SKM-1 (cell line): Measurements from ENCODE around the gene P2RY6.
A peak's percentile ranks its signal among the peaks of the same experiment; 100 is the strongest.
"Not testable (repeated sequence)": the region's sequence is repeated elsewhere in the genome, so short reads cannot be mapped to it uniquely, and the experiment has no call there.

ENCODE experiments used
- DNase-seq: peaks from one replicate; lab custom pipeline; 2025; ENCODE audit not compliant: unreplicated experiment; lab: John Stamatoyannopoulos, UW

The P2RY6 gene, protein sequence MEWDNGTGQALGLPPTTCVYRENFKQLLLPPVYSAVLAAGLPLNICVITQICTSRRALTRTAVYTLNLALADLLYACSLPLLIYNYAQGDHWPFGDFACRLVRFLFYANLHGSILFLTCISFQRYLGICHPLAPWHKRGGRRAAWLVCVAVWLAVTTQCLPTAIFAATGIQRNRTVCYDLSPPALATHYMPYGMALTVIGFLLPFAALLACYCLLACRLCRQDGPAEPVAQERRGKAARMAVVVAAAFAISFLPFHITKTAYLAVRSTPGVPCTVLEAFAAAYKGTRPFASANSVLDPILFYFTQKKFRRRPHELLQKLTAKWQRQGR

DNA sequence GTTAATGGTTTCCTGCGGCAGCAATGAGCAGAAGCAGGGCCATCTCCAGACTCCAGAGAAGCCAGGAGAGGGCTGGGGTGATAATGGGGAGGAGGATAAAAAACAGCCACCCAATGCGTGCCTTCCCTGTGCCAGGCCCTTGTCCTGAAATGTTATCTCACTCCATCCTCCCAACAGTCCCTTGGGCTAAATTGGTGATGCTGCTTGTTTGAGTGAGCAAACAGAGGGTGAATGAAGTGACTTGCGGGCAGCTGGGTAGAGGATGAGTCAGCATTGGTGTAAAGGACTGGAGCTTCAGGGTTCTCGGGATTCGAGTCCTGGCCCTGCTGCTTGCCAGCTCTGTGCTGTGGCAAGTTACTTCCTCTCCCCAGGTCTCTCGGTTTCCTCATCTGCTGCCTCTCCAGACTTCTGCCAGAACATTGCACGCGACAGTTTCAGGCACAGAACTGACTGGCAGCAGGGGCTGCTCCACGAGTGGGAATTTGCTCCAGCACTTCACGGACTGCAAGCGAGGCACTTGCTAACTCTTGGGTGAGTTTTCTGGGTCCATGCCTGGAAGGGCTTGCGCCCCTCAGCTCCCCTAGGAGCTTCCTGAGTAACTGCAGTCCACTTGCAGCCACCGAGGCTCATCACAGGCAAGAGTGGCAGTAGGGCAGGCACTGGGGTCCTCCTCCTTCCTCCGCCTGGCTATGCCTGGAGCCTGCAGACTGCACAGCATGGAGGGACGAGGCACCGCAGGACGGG is at the start of gene P2RY6:
Gene P2RY6, plus strand, starts transcription at position 403 of the 744 bp plus-strand sequence. CDS start 24,181 bp downstream, outside the sequence.
- peak; percentile 98 for DNase-seq

DNA sequence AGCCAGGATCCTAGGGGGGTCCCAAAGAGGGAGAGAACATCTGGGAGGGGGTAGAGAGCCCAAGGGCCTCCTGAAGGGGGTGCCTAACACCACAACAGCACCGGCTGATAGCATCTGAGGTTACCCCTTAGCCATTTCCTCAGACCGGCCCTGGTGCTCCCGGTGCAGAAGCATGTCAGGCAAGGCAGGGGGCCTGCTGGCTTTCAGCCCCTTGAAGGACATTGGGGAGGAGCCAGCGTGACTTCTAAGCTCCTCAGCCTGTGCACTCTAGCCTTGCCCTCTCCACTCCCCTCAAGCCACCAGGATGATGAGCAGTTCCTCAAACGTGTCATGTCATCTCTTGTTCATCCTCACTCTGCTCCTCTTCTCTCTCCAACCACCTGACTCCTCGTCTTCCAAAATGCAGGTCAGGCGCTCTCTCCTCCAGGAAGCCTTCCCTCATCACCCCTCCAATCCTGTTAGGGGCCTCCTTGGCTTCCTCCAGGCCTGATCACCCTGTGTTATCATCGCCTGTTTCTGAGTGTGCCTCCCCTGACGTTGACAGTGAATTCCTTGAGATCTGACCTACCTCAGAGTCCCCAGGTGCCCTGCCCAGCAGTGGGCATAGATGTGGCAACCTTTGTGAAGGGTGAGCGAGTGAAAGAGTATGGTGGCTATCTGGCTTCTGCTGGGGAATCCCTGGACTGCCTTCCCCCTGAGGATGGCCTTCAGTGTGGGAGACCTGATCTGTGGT is 48.0 kb upstream of the P2RY6 start:
- no peak for DNase-seq

DNA sequence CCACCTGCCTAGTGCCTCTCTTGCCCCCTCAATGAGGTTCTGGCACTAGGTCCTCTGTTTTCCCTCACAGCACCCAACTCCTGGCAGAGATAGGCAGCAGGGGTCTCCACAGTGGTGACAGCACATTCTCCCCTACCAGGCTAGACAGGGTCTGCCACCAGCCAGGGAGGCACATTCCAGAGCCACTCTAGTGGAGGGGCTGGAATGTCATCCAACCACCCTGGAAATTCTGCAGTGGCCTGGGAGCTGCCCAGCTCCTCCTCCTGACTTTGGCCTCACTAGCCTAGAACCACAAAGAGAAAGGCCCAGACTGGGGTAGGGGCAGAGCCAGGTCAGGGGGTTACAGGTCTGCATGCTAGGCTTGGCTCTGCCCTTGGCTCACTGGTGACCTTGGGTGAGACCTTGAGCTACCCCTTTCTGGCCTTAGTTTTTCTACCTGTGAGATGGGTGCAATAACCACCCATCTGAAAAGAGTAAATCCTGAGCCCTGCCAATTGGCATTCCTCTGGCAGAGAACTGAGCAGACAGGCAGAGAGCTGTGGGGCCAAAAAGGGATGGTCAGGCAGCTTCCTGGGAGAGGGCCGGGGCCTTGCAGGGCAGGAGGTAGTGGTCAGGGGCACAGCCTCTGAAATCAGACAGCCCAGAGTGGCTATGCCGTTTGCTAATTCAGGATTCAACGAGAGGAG is 47.0 kb upstream of the P2RY6 start:
- no peak for DNase-seq

DNA sequence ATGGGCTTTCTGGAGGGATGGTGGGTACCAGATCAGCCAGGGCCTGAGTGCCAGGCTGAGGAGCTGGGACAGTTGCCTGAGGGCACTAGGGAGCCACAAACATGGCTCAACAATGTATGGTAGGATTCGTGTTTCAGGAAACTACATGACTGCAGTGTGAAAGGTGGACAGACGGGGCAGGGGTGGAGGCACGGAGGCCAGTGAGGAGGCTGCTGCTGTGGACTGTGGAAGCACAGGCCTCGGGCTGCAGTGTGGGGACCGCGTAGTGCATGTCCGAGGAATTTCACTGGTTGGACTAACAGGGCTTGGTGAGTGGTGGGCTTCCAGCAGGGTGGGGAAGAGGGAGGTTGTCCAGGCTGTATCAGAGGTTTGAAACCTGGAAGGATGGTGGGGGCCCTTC is 46.3 kb upstream of the P2RY6 start:
- DNase-seq = no peak

DNA sequence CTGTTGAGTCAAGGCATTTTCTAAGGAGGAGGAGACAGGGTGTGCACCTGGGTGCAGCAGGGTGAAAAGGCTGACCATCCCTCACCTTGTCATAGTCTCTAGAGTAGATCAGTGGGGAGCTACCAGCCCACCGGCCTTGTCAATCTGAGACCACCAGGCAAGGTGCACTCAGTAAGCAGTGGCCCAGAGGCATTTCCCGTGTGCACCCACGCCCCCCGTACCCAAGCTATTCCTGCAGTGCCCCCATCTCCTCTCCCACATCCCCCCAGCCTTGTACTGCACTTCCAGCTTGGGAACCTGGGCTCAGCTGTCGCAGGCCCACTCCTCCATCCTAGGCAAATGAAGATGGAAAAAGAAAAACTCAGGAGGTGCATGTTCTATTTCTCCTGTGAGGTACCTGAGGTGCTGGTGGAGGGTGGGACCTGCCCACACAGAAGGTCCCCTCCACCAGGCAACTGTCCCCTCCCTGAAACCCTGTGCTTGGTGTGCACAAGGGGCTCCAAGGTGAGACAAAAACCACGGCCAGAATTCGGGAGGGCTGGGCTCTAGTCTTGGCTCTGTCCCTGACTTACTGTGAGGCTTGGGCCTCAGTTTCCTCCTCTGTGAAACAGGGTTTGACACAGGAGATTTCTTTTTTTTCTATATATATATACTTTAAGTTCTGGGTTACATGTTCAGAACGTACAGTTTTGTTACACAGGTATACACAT is 45.7 kb upstream of the P2RY6 start:
- no peak for DNase-seq

DNA sequence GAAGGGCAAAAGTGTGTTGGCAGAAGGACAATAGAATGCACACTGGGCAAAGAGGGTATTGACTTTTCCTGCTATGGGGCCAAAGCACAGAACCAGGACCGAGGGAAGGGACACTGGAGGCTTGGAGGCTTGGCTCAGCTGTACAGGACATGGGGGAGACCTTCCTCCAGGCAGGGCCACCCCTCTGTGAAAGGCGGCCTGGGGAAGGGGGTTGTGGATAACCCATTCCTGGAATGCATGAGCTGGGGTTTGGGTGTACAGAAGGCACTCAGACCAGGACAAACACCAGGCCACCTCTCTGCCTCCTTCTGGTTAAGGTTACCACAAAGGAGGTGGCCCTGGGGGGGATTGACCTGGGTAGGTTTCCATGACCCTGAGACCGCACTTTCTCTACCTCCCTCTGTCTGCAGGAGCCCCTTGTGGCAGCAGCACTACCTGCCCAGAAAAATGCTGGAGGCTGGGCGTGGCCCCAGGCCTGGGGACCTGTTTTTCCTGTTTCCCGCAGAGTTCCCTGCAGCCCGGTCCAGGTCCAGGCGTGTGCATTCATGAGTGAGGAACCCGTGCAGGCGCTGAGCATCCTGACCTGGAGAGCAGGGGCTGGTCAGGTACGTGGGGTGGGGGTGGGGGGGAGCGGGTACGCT is 44.4 kb upstream of the P2RY6 start:
- DNase-seq = no peak

DNA sequence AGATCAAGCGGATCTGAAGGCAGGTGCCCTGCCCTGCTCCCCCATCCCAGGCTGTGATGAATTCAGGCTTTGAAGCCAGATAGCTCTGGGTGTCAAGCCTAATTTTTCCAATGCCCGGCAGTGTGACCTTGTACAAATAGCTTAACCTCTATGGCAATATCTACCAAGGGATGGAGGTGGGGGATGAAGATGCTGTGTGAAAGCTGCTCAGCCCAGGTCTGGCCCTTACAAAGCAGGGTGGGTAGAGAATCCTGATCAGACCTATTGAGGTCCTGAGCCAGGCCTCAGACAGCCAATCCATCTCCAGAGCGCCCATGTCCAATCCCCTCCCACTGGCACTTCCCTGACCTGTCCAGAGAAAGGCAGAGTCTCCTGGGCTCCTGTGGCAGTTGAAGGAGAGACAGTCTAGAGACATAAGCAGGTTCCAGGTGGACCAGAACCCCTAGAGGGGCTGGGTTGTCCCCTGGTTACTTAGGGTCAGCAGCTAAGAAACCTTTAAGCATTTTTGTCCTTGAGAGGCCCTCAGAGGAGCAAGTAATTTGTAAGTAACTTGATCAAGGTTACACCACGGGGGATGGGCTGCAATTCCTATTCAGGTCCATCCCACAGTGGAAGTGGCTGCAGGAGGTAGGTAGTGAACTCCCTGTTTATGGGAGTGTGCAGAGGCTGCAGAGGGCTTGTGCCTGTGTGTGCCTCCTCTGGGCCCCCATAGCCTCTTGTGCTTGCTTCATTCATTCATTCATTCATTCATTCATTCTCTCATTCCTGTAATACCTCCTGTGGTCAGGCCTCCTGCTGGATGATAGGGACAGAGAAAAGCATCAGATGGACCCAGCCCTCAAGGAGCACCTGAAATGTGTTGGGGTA is 43.6 kb upstream of the P2RY6 start:
- DNase-seq = no peak

DNA sequence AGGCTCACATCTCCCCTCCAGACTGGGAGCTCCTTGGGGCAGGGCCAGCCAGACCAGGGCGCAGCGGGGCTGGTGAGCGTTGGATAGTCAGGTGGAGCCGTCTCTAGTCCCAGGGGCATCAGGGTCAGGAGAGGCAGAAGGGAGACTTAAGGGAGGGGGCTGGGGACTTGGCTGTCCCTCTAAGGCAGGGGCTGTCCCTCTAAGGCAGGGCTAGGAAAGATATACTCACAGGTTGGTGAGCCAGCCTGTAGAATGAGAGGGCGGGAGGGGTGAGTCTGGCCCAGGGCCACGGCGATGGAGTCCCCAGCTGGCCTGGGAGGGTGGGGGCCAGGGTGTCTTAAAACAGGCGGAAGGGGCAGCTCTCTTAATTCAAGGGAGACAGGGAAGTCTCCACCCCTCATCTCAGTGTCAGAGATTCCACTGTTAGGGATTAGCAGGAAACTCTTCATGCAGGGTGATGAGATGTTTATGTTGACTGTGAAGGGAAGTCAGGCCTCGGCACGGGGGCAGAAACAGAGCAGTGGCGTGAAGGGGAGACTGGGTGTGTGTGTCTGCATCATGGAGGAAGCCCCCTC is 42.7 kb upstream of the P2RY6 start:
- DNase-seq = no peak

DNA sequence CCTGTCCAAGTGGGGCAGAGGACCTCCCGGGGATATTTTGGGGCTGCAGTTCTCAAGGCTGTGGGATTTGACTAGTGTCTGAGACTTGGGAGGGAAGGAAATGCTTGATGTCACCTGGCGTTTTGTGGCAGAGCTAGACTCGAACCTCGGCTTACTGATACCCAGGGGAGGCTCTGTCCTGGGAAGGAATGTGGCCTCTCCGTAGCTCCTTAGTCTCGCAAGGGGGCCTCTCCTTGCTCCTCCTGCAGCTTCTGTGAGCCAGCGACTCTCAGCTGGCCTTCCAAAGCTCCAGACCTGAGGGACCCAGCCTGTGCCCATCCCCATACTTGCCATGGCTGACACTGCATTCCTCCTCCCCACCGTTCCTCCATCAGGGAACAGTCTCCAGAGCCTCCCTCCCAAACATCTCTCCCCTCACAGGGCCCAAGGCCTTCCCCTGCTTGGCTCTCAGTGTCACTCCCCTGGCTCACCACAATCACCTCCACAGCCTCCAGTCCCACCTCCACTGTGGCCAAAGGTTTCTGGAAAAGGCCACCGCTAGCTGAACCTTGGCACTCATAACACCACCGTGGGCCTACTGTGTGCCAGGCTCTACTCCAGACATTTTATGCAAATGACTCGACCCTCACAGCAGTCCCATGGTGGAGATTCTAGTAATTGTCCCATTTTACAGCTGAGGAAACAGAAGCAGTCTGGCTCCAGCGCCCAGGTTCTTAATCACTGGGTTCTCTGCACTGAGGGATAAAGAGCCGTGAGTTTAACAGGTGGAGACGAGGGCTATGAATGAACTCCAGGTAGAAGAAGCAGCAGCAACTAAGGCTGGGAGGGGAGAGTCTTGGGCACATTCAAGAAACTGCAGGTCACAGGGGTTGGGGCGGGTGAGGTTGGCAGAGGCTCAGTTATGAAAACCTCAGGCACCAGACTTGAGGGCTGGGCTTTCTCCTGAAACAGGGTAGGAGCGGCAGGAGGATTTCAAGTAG is 42.0 kb upstream of the P2RY6 start:
- DNase-seq = no peak

DNA sequence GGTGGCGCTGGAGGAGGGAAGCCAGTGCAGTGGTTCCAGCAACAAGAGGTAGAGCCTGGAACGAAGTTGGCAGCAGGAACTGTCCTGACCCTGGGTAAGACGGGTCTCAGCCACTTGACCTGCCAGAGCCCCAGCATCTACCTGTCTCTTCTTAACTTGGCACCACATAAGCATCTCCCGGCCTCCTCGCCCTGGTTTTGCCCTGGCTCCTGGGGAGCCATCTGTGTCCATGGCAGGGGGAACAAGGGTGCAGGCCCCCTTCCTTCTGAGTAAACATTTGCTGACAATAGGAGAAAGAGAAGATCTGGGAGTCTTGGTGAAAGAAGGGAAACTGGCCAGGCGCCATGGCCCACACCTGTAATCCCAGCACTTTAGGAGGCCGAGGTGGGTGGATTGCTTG is 41.2 kb upstream of the P2RY6 start:
- no peak for DNase-seq

DNA sequence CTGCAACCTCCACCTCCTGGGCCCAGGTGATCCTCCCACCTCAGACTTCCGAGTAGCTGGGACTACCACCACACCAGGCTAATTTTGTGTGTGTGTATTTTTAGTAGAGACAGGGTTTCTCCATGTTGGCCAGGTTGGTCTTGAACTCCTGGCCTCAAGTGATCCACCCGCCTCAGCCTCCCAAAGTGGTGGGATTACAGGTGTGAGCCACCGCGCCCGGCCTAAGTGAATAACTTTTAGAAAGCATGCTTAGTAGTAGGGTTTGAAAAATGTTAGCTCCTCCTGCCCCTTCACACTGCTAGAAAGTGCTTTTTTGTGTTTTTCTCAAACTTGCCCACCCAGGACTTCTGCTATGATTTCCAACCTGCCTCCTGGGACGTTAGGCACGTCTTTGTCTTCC is 39.7 kb upstream of the P2RY6 start:
- DNase-seq = not testable (repeated sequence)

DNA sequence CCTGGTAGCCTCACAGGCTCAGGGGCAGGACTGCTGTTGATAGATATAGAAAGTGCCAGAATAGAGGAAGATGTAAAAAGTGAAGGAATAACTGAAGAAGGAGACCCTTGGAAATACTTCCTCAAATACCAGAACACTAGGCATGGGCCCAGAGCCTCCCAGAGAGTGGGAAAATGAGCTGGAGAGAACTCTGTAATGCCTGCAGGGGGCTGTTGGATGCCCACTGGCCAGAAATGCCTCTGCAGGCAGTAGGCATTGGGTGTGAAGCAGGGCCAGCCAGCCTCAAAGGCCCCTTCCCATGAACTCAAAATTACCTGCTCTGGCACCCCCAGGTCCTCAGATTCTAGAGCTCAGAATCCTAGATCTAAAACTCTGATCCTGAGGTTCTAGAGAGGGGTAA is 38.9 kb upstream of the P2RY6 start:
- no peak for DNase-seq

DNA sequence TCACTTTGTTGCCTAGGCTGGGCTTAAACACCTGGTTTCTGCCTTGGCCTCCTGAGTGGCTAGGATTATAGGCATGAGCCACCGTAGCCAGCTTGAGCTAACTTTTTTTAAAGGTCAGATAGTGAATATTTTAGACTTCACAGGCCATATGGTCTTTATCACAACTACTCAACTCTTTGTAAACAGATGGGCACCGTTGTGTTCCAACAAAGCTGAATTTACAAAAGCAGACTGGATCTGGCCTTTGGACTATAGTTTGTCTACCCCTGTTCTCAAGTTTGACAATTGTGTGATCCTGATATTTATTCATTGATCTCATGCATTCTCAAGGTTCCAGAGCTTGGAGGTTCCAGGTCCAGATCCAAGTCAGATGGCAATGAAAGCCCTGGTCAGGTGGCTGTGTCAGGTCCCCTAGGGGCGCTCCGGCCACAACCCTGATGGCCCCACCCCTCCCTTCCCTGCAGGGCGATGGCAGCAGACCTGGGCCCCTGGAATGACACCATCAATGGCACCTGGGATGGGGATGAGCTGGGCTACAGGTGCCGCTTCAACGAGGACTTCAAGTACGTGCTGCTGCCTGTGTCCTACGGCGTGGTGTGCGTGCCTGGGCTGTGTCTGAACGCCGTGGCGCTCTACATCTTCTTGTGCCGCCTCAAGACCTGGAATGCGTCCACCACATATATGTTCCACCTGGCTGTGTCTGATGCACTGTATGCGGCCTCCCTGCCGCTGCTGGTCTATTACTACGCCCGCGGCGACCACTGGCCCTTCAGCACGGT is 38.3 kb upstream of the P2RY6 start:
- no peak for DNase-seq

DNA sequence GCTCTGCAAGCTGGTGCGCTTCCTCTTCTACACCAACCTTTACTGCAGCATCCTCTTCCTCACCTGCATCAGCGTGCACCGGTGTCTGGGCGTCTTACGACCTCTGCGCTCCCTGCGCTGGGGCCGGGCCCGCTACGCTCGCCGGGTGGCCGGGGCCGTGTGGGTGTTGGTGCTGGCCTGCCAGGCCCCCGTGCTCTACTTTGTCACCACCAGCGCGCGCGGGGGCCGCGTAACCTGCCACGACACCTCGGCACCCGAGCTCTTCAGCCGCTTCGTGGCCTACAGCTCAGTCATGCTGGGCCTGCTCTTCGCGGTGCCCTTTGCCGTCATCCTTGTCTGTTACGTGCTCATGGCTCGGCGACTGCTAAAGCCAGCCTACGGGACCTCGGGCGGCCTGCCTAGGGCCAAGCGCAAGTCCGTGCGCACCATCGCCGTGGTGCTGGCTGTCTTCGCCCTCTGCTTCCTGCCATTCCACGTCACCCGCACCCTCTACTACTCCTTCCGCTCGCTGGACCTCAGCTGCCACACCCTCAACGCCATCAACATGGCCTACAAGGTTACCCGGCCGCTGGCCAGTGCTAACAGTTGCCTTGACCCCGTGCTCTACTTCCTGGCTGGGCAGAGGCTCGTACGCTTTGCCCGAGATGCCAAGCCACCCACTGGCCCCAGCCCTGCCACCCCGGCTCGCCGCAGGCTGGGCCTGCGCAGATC is 37.5 kb upstream of the P2RY6 start:
- DNase-seq = no peak

DNA sequence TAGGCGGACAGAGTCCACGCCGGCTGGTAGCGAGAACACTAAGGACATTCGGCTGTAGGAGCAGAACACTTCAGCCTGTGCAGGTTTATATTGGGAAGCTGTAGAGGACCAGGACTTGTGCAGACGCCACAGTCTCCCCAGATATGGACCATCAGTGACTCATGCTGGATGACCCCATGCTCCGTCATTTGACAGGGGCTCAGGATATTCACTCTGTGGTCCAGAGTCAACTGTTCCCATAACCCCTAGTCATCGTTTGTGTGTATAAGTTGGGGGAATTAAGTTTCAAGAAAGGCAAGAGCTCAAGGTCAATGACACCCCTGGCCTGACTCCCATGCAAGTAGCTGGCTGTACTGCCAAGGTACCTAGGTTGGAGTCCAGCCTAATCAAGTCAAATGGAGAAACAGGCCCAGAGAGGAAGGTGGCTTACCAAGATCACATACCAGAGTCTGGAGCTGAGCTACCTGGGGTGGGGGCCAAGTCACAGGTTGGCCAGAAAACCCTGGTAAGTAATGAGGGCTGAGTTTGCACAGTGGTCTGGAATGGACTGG is 36.8 kb upstream of the P2RY6 start:
- no peak for DNase-seq

DNA sequence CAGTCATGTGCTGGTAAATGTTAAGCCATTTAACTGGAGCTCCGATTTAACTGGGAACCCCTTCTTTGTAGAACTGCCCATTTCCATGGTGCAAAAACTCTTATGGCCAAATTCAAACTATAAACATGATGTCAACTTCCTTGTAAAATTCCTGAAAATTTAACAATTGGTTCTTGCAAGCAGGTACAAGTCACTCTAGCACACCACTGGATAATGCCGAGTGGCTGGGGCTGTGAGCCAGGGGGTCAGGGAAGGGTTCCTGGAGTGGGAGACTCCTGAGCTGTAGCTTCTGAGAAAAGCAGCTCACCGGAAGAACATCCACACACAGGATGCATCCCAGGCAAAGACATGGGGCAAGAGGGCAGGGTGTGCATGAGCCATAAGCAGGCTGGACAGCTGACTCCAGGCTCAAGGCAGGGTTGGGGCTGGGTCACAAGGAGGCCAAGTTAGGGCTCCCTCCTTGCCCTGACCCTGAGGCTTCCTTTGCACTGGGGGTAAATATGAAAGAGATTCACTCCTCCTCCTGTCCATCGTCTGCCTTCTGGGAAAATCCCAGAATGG is 35.9 kb upstream of the P2RY6 start:
- DNase-seq = no peak
